IMR-90 (cell line): ENCODE results near the gene GDPD5.

Experiments
- CTCF ChIP-seq: conservative IDR thresholded peaks from 2 replicates; pipeline ENCODE4 v1.5.1; 2012; ENCODE audit warnings: mild to moderate bottlenecking, low read depth, low read length, improper control_type of control experiment
- ELK1 ChIP-seq: fragments of 150-350 bp; IDR thresholded peaks from 2 replicates; pipeline ENCODE4 v1.6.1; 2016; ENCODE audit warnings: low read depth, mild to moderate bottlenecking, low read length, moderate library complexity, borderline replicate concordance
- FOS ChIP-seq: fragments of 150-350 bp; IDR thresholded peaks from 2 replicates; pipeline ENCODE4 v1.6.1; 2016; ENCODE audit warnings: low read depth, low read length
- MAFK ChIP-seq: IDR thresholded peaks from 2 replicates; pipeline ENCODE4 v1.6.1; 2012; ENCODE audit warnings: low read depth, low read length, improper control_type of control experiment
- POLR2A ChIP-seq: IDR thresholded peaks from 2 replicates; pipeline ENCODE4 v1.6.1; 2012; ENCODE audit warnings: mild to moderate bottlenecking, low read depth, low read length
- RCOR1 ChIP-seq: IDR thresholded peaks from 2 replicates; pipeline ENCODE4 v1.6.1; 2012; ENCODE audit warnings: mild to moderate bottlenecking, low read length, improper control_type of control experiment; ENCODE audit not compliant: insufficient replicate concordance
- SMC3 ChIP-seq: fragments of 150-350 bp; IDR thresholded peaks from 2 replicates; pipeline ENCODE4 v1.6.1; 2016; ENCODE audit warnings: low read depth, mild to moderate bottlenecking, antibody characterized with exemption, low read length, moderate library complexity
- USF2 ChIP-seq: fragments of 150-350 bp; IDR thresholded peaks from 2 replicates; pipeline ENCODE4 v1.6.1; 2017; ENCODE audit warnings: mild to moderate bottlenecking, antibody characterized with exemption, low read length, low read depth

GRCh38 chr11:75478783-75479596, 46.8 kb downstream of the GDPD5 start:
- TF ChIP-seq CTCF (no peak), SMC3 (no peak), RCOR1 (no peak), FOS (no peak), USF2 (no peak), POLR2A (no peak), ELK1 (no peak), MAFK (no peak)
